CD4-positive, alpha-beta T cell treated with Interleukin-15 for 1 hour (primary cell): ENCODE measurements around the gene ZNF668.
"Not testable (repeated sequence)": the region's sequence is repeated elsewhere in the genome, so short reads cannot be mapped to it uniquely, and the experiment has no call there.

Source experiments
- DNase-seq: peaks from one replicate; pipeline ENCODE4 v3.0.0-alpha.2; 2020

The ZNF668 gene

GRCh38 chr16:31055613-31056012 is 18.4 kb downstream of the ZNF668 start:
- no peak for DNase-seq

GRCh38 chr16:31052114-31052513 is 21.9 kb downstream of the ZNF668 start:
- peak; percentile 37 for DNase-seq

GRCh38 chr16:31050280-31051030 is 23.6 kb downstream of the ZNF668 start:
- no peak for DNase-seq

- DNase-seq = no peak
Measured at GRCh38 chr16:31043898-31044481, 30.1 kb downstream of the ZNF668 start.

- DNase-seq = no peak
Measured at GRCh38 chr16:31043352-31043751, 30.7 kb downstream of the ZNF668 start.

- no peak for DNase-seq
Measured at GRCh38 chr16:31042866-31043265, 31.2 kb downstream of the ZNF668 start.

GRCh38 chr16:31038993-31039392 is 35.0 kb downstream of the ZNF668 start:
- no peak for DNase-seq

- DNase-seq = no peak
Measured at GRCh38 chr16:31036691-31037090, 37.3 kb downstream of the ZNF668 start.

- DNase-seq = peak; percentile 88
Measured at GRCh38 chr16:31033709-31034492, 40.1 kb downstream of the ZNF668 start.

- DNase-seq = peak; percentile 99
Measured at GRCh38 chr16:31032736-31033708, 41.0 kb downstream of the ZNF668 start, which contains the start of gene STX4. STX4 (plus strand) TSS chr16:31033558; CDS start chr16:31033806, 248 bp downstream.

GRCh38 chr16:31031276-31031675 is 42.8 kb downstream of the ZNF668 start:
- DNase-seq = no peak

GRCh38 chr16:31029272-31029671 is 44.8 kb downstream of the ZNF668 start:
- DNase-seq = no peak

GRCh38 chr16:31025339-31025738 is 48.7 kb downstream of the ZNF668 start:
- no peak for DNase-seq

- DNase-seq = no peak
Measured at GRCh38 chr16:31023627-31024226, 50.3 kb downstream of the ZNF668 start.

- DNase-seq = no peak
Measured at GRCh38 chr16:31023252-31023602, 50.8 kb downstream of the ZNF668 start.

GRCh38 chr16:31022544-31023251 is 51.3 kb downstream of the ZNF668 start:
- DNase-seq = no peak

GRCh38 chr16:31020536-31020935 is 53.5 kb downstream of the ZNF668 start:
- DNase-seq = no peak

GRCh38 chr16:31017756-31018155 is 56.3 kb downstream of the ZNF668 start:
- not testable (repeated sequence) for DNase-seq

- DNase-seq = no peak
Measured at GRCh38 chr16:31016018-31016417, 58.0 kb downstream of the ZNF668 start.

- not testable (repeated sequence) for DNase-seq
Measured at GRCh38 chr16:31013292-31013691, 60.7 kb downstream of the ZNF668 start.

GRCh38 chr16:31011815-31012214 is 62.2 kb downstream of the ZNF668 start:
- DNase-seq = not testable (repeated sequence)
